ENCODE results near the gene HAUS7. TPM values are rescaled to one million over a fixed set of nuclear protein-coding genes. Genes with fewer than 3 reads are reported as not detected.

The HAUS7 gene
- total and polyA plus RNA-seq, 9 donors, result 9.3 to 28.7 (median 18.7) TPM

DNA sequence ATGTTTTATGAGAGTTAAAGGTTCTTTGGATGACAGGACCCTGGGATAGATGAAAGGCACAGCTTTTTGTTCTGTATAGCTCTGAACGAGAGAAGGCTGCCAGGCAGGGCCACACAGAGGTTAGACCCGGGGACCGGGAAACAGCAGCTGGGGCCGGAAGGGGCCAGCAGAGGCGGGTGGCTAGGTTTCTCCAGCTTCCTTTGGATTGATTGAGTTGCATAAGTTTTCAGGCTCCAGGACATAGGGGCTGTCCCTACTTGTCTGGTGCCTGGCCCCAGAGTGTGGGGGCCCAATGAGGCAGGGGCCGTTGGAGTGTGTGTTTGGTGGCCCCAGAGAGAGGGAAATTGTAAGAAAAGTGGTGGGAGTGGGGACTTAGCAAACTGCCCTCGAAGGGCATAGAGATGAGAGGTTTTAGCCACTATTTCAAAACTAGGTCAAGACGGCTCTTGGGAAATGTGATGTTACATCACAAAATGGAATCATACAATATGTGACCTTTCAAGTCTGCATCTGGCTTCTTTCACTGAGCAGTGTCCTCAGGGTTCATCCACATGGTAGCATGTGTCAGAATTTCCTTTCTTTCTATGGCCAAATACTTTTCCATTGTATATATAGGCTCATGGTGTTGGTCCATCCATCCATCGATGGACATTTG lies 55.4 kb downstream of the HAUS7 start:
- H3K9me3 ChIP-seq, result no peaks in the 10 kb centered on the region
- no peak overlapping the region for H3K4me3 ChIP-seq
- 66 to 75% (median 70%) methylated on average over 9 of the region's 9 CpGs for WGBS, 3 donors
- TF ChIP-seq, protein P1, sequence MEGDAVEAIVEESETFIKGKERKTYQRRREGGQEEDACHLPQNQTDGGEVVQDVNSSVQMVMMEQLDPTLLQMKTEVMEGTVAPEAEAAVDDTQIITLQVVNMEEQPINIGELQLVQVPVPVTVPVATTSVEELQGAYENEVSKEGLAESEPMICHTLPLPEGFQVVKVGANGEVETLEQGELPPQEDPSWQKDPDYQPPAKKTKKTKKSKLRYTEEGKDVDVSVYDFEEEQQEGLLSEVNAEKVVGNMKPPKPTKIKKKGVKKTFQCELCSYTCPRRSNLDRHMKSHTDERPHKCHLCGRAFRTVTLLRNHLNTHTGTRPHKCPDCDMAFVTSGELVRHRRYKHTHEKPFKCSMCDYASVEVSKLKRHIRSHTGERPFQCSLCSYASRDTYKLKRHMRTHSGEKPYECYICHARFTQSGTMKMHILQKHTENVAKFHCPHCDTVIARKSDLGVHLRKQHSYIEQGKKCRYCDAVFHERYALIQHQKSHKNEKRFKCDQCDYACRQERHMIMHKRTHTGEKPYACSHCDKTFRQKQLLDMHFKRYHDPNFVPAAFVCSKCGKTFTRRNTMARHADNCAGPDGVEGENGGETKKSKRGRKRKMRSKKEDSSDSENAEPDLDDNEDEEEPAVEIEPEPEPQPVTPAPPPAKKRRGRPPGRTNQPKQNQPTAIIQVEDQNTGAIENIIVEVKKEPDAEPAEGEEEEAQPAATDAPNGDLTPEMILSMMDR (IDR thresholded peaks at IDR 0.05), result no peak
- no peak for TF ChIP-seq POLR2A (IDR thresholded peaks at IDR 0.05)
- no peak for TF ChIP-seq EP300 (IDR thresholded peaks at IDR 0.05)
- H3K36me3 ChIP-seq, result no peaks in the 10 kb centered on the region
- peak in 1 of 5 donors; percentile 25 for DNase-seq
- intact Hi-C loops (cut with DNase I), result no loop called here
- no peak overlapping the region for H3K27ac ChIP-seq
- H3K4me1 ChIP-seq (ENCODE audit: insufficient read depth), result no peaks in the 10 kb centered on the region
- no peaks in the 10 kb centered on the region for H3K27me3 ChIP-seq

- Histone ChIP-seq H3K27ac (no peak overlapping the region), H3K36me3 (no peaks in the 10 kb centered on the region), H3K4me1 (ENCODE audit: insufficient read depth) (no peaks in the 10 kb centered on the region), H3K4me3 (no peak overlapping the region), H3K27me3 (no peaks in the 10 kb centered on the region), H3K9me3 (no peaks in the 10 kb centered on the region)
- no peak for DNase-seq
- intact Hi-C loops (cut with DNase I), result no loop called here
- 61 to 76% (median 70%) methylated on average over 11 of the region's 11 CpGs for WGBS, 3 donors
- TF ChIP-seq POLR2A (IDR thresholded peaks at IDR 0.05), result no peak
- no peak for TF ChIP-seq EP300 (IDR thresholded peaks at IDR 0.05)
- TF ChIP-seq, protein P1 (IDR thresholded peaks at IDR 0.05), result no peak
Measured at GRCh38 chrX:153413731-153414130, 56.6 kb downstream of the HAUS7 start.

DNA sequence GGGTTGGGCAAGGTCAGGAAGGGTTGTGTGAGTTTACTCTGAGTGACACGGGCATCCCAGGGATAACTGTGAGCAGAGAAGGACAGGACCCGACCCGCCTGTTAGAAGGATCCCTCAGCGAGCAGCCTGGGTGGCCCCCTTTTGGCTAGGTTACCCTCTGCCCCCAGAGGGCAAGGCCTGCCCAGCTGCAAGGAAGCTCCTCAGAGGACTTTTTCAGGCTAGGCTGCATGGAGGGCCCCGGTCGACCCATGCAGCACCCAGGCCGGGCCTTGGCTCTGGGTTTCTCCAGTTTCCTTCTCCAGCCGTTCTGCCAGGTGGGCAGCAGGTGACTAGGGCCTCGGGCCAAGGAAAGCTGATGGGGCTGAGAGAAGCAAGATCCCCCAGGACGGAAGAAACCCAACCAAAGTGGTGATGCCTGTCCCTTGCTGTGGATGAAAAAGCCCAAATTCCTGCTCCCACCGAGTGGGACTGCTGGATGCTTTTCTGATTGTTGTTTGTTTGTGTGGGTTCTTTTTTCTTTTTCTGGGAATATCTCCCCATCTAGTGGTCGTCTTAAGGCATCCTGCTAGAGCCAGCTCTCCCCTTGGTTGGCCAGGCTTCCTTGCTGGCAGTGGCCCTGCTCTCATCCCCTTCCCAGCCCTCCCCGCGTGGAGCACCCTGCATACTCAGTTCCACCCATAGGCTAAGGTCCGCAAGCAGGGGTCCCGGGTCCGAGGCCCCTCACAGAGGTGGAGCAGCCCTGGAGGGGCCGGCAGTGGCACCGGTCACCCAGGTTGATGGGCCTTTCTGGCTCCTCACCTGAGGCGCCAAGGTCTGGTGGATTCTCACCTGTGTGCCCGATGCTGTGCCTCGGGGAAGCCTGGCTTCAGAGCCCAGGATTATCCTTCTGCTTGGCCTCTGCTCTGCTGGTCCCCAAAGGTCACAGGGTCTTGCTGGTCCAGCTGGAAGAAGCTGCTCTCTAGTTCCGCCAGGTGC lies 57.3 kb downstream of the HAUS7 start:
- intact Hi-C loops (cut with DNase I), result no loop called here
- H3K4me1 ChIP-seq (ENCODE audit: insufficient read depth), result no peaks in the 10 kb centered on the region
- no peaks in the 10 kb centered on the region for H3K27me3 ChIP-seq
- H3K4me3 ChIP-seq, result no peak overlapping the region
- H3K9me3 ChIP-seq, result no peaks in the 10 kb centered on the region
- H3K36me3 ChIP-seq, result no peaks in the 10 kb centered on the region
- 47 to 72% (median 52%) methylated on average over 23 of the region's 23 CpGs for WGBS, 3 donors
- TF ChIP-seq EP300 (IDR thresholded peaks at IDR 0.05) (no peak), POLR2A (IDR thresholded peaks at IDR 0.05) (no peak)
- TF ChIP-seq, protein P1 (IDR thresholded peaks at IDR 0.05), result no peak
- DNase-seq, result peak in 1 of 5 donors; percentile 42
- peak overlapping the region in 1 of 2 donors; percentile 42 for H3K27ac ChIP-seq

GRCh38 chrX:153411988-153412574 lies 58.3 kb downstream of the HAUS7 start:
- H3K27me3 ChIP-seq, result no peaks in the 10 kb centered on the region
- H3K4me1 ChIP-seq (ENCODE audit: insufficient read depth), result no peaks in the 10 kb centered on the region
- intact Hi-C loops (cut with DNase I), result no loop called here
- TF ChIP-seq, protein P1 (IDR thresholded peaks at IDR 0.05), result no peak
- no peak for TF ChIP-seq EP300 (IDR thresholded peaks at IDR 0.05)
- TF ChIP-seq POLR2A (IDR thresholded peaks at IDR 0.05), result no peak
- 44 to 65% (median 57%) methylated on average over 17 of the region's 17 CpGs for WGBS, 3 donors
- peak overlapping the region; percentile 52 for H3K4me3 ChIP-seq
- no peaks in the 10 kb centered on the region for H3K36me3 ChIP-seq
- peak overlapping the region; percentile 42 to 44 for H3K27ac ChIP-seq
- H3K9me3 ChIP-seq, result no peaks in the 10 kb centered on the region
- no peak for DNase-seq
